Peyer's patch (tissue), 4 donors: ENCODE data around the gene MRPL39. TPM values are rescaled to one million over a fixed set of nuclear protein-coding genes. Genes with fewer than 3 reads are reported as not detected.

ENCODE experiments used
- DNase-seq, 3 donors: peaks; one replicate each; pipeline ENCODE4 v3.0.0-alpha.2; 2017 to 2019
- H3K27ac ChIP-seq, 4 donors: fragments of 200-600 bp; sonication (generic); one replicate each; pipeline ENCODE4 v1.5.1; 2016 to 2019
- H3K27me3 ChIP-seq, 2 donors: fragments of 200-600 bp; sonication (generic); one replicate each; pipeline ENCODE4 v1.5.1; 2019
- H3K36me3 ChIP-seq, 3 donors: fragments of 200-600 bp; sonication (generic); one replicate each; pipeline ENCODE4 v1.5.1; 2016 to 2019
- H3K4me1 ChIP-seq, 4 donors: fragments of 200-600 bp; sonication (generic); one replicate each; pipeline ENCODE4 v1.5.1; 2016 to 2019
- H3K4me3 ChIP-seq, 4 donors: fragments of 200-600 bp; sonication (generic); 1 replicate in 3 of 4; 2 replicates in 1 of 4; pipeline ENCODE4 v1.5.1; 2016 to 2019; ENCODE audit warnings: mild to moderate bottlenecking in 1 of 4
- H3K9me3 ChIP-seq, 4 donors: fragments of 200-600 bp; sonication (generic); one replicate each; pipeline ENCODE4 v1.5.1; 2016 to 2019; ENCODE audit warnings: mild to moderate bottlenecking in 1 of 4
- CTCF ChIP-seq, 6 experiments: fragments of 450-650 bp in 4 of 6; fragments of 200-600 bp in 2 of 6; sonication (generic) in 1 of 6; IDR thresholded peaks; one replicate each; pipeline ENCODE4 v1.5.1; 2017 to 2019; ENCODE audit warnings: antibody characterized with exemption in 6 of 6, mild to moderate bottlenecking in 3 of 6, moderate library complexity in 1 of 6
- POLR2A ChIP-seq, 2 donors: fragments of 450-650 bp; IDR thresholded peaks; one replicate each; pipeline ENCODE4 v1.5.1; 2017; ENCODE audit warnings: antibody characterized with exemption in 2 of 2, mild to moderate bottlenecking in 2 of 2, moderate library complexity in 2 of 2
- total RNA-seq, 4 donors: library from RNA; depleted of rRNA; stranded (reverse); fragments of >200 nt; gene quantifications; one replicate each; pipeline ENCODE4 v1.1.0, GENCODE V29; 2016

Gene MRPL39
- total RNA-seq, 4 donors from 2014 or later: 5.3 to 18.2 (median 16.1) TPM

- Histone ChIP-seq H3K9me3 (no peaks in the 10 kb centered on the region), H3K4me1 (no peaks in the 10 kb centered on the region), H3K36me3 (no peaks in the 10 kb centered on the region), H3K27me3 (no peaks in the 10 kb centered on the region), H3K4me3 (no peak overlapping the region), H3K27ac (no peak overlapping the region)
- no peak for DNase-seq
- no peak for TF ChIP-seq POLR2A (IDR thresholded peaks at IDR 0.05)
- no peak for TF ChIP-seq CTCF (IDR thresholded peaks at IDR 0.05)
These were observed 17.8 kb upstream of the MRPL39 start for GRCh38 chr21:25625036-25625435.

- no peak for DNase-seq
- no peaks in the 10 kb centered on the region for H3K36me3 ChIP-seq
- no peak overlapping the region for H3K27ac ChIP-seq
- H3K27me3 ChIP-seq: no peaks in the 10 kb centered on the region
- TF ChIP-seq POLR2A (IDR thresholded peaks at IDR 0.05) (no peak), CTCF (IDR thresholded peaks at IDR 0.05) (no peak)
- H3K4me1 ChIP-seq: no peaks in the 10 kb centered on the region
- H3K4me3 ChIP-seq: no peak overlapping the region
- H3K9me3 ChIP-seq: no peaks in the 10 kb centered on the region
These were observed 17.2 kb upstream of the MRPL39 start for GRCh38 chr21:25624511-25624910.

- Histone ChIP-seq H3K4me3 (no peak overlapping the region), H3K27me3 (no peaks in the 10 kb centered on the region), H3K9me3 (no peaks in the 10 kb centered on the region), H3K36me3 (no peaks in the 10 kb centered on the region), H3K4me1 (no peaks in the 10 kb centered on the region), H3K27ac (no peak overlapping the region)
- TF ChIP-seq POLR2A (IDR thresholded peaks at IDR 0.05) (no peak), CTCF (IDR thresholded peaks at IDR 0.05) (no peak)
- no peak for DNase-seq
These were observed 11.9 kb upstream of the MRPL39 start for GRCh38 chr21:25619198-25619597.

- Histone ChIP-seq H3K36me3 (no peaks in the 10 kb centered on the region), H3K27me3 (no peaks in the 10 kb centered on the region), H3K4me1 (no peaks in the 10 kb centered on the region), H3K9me3 (no peaks in the 10 kb centered on the region), H3K4me3 (no peak overlapping the region), H3K27ac (no peak overlapping the region)
- TF ChIP-seq CTCF (IDR thresholded peaks at IDR 0.05): no peak
- no peak for DNase-seq
These were observed 8.6 kb upstream of the MRPL39 start for GRCh38 chr21:25615880-25616279.

- Histone ChIP-seq H3K4me3 (no peak overlapping the region), H3K9me3 (no peaks in the 10 kb centered on the region), H3K27me3 (no peaks in the 10 kb centered on the region), H3K27ac (no peak overlapping the region), H3K4me1 (no peaks in the 10 kb centered on the region), H3K36me3 (no peaks in the 10 kb centered on the region)
- DNase-seq: no peak
- TF ChIP-seq CTCF (IDR thresholded peaks at IDR 0.05): no peak
- no peak for TF ChIP-seq POLR2A (IDR thresholded peaks at IDR 0.05)
These were observed 7.2 kb upstream of the MRPL39 start for GRCh38 chr21:25614441-25614840.
